GM08714 (cell line): ENCODE data around the gene FLOT1.
A peak's percentile ranks its signal among the peaks of the same experiment; 100 is the strongest.

Experiments used
- H3K4me3 ChIP-seq: fragments of 200-500 bp; sonication (Bioruptor generic); 2 replicates; pipeline ENCODE4 v1.5.1; 2014; ENCODE audit warnings: mild to moderate bottlenecking, low read length, inconsistent platforms
- ZNF274 ChIP-seq: IDR thresholded peaks from 2 replicates; pipeline ENCODE4 v1.6.1; 2012; ENCODE audit warnings: mild to moderate bottlenecking, low read depth, low read length

The FLOT1 gene

DNA sequence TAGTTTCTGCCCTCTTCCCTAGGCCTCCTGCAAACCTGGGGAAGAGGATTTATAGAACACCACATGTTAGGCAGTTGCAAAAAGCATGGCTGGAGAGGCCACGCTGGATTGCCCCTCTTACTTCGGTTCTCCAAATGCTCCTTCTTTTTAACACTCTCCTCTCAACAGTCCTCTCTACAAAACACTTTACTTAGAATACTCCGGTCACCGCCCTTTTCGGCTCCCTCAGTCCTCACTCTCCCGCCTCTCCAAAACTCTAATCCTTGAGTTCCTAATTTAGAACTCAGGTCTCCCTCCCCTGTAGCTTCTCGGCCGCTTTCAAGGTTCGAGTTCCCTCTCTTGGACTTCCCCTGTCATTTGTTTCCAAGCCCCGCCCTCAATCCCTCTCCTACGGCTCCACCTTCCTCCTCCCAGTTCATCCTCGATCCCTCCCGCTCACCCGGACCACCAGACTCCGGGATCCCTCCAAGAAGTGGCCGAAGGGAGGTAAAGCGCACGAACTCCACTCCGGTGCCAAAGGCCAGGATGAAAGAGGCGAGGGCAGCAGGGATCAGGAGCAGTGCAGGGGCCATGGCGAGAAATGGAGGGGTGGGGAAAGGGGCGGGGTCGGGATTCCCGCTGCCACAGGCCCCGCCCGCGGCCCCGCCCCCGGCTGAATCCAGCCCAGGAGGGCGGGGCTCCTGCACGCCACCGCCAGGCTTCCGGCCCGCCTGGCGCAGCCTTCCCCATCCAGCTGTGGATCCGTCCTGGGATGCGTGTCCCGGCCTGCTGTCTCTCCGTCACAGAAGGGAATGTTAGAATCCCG, 51.9 kb downstream of the FLOT1 start, which contains the start of gene NRM:
NRM (minus strand) TSS at position 582 of the 805 bp plus-strand sequence; CDS start at position 572, 10 bp downstream.
- peak within 1 kb of the TSS; percentile 94 for H3K4me3 ChIP-seq
- TF ChIP-seq ZNF274 = no peak

DNA sequence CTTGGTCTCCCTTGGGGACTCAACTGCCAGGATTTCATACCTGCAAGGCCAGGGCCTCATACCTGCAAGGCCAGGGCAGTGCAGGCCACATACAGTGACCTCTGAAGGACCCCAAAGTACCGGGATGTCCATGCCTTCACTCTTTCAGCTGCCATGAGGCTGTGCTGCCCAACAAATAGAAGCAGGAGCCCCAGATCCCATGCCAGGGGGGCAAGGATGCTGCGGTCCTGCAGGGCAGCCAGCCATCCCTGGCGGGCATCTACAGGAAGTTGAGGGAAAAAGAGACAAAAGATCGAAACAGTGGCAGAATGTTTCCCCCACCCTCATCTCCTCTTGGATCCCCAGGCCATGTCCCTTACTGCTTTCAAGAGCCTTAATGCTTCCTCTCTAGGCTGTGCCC, 52.5 kb downstream of the FLOT1 start:
- peak overlapping the region; percentile 94 for H3K4me3 ChIP-seq
- no peak for TF ChIP-seq ZNF274

DNA sequence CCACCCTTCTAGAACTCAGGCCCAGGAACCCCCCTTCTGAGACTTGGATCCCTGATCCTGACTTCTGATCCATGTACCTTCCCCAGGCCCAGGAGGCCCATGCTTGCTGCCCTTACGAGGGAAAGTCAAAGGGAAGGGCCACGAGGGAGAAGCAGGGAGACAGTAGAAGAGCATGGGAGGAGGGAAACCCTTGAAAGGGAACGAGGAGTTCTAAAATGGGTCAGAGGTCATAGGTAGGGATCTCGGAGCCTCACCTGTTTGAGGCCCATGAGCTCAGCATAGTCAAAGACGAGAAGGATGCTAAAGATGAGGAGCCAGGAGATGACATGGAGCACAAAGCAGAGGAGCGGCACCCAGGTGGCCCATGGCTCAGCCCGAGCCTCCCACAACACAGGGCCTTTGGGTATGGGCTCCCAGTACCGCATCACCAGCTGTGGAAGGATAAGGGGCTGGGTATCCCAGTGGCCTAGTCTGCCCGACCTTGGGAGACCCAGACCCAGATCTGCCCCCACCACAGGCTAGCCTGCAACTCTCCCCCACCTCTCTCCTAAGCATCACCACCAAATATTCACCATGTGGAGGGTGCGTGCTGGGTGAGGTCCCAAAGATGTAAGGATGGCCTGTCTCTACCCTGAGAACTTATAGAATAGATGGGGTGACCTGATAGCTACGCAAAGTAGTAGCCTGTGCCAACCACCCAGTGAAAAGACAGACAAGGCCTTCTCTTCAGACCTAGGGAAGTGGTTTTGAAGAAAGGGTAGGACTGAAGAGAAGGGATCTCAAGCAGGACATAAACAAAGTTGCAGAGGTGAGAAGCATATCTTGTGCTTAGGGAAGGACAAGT, 53.2 kb downstream of the FLOT1 start:
- no peak for TF ChIP-seq ZNF274
- H3K4me3 ChIP-seq = peak overlapping the region; percentile 94; the same call in 1 of the 2 replicates

DNA sequence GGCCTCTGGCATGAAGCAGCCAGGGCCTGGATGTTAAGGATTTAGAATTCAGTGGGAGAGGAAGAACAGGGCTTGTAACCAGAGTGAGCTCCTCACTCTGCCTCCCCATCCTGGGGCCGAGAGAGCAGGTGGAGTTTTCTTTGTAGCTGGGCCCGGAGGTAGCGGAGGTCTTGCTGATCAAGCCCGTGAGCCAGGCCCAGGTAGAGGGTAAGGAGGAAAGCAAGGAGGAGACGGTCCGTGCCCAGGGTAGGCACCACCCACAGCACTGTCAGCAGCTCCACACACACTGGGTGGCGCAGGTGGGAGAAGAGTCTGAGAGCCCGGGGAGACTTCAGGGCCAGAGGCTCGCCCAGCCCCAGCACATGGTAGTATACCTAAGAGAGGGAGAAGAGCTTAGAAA, 53.9 kb downstream of the FLOT1 start:
- H3K4me3 ChIP-seq = peak overlapping the region; percentile 94; the same call in 1 of the 2 replicates
- TF ChIP-seq ZNF274 = no peak

DNA sequence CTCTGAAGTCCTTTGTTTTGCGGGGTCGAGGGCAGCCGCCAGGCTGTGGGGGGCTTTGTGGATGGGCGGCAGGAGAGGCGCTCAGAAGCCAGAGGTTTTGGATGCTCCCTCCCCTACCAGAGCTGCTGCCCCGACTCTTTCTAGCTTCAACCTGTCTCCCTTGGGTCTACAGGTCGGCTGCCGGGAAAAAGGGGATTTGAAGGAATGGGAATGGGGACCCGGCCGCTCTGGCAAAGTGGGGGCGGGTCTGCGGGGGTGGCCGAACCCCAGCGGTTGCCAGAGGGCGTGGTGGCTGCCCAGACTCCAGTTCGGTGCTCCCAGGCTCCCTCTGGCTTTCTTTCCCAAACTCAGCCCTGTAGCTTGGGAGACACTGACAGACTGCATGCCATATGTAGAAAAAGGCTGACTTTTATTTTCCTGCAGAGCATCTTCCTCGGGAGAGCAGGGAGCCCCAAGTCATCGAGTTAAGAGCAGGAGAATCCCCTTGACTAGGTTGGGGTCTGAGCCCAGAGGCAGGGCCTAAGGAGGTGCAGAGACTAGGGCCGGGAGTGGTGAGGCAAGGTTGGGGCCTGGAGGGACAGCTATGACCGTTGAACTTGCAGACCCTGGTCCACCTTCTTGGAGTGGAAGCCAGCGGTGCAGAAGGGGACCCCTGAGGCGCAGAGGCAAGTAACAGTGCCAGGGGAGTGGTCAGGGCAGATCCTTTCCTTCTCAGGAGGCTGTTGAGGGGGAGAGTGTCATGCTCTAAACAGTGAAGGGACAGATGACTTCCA, 54.6 kb downstream of the FLOT1 start:
- TF ChIP-seq ZNF274 = no peak
- H3K4me3 ChIP-seq = peak overlapping the region; percentile 94

DNA sequence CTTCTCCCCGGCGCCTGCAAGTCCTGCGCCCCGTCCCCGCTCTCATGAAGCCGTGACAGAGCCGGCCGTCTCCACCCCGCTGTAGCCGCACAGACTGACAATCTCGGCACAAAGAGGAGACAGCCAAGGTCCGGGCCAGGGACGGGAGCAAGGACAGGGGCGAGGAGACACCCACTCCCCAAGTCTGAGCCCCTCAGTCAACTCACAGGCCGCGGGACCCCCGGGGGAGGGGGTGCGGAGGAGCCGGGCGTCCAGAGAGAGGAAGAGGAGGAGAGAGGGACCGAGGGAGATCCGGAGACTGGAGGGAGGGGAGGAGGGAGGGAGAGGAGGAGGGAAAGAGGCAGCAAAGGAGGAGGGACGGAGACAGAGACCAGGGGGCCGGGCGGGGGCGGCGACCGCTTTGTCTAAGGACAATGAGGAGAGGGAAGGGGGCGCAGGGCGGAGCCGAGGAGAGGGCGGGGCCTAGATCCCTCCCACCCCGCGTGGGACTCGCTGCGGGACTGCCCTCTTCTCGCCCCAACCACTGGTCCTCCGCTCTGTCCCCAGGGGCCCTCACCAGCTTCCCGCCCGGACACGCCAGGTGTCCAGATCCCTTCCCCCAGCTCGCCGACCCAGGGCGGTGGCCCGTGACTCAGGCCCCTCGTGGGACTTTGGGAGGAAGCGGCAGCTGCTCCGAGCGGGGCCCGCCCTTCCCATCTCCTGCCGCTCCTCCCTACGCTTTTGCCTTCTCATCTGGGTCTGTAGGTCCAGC, 55.4 kb downstream of the FLOT1 start:
- no peak for TF ChIP-seq ZNF274
- peak overlapping the region; percentile 94 for H3K4me3 ChIP-seq

DNA sequence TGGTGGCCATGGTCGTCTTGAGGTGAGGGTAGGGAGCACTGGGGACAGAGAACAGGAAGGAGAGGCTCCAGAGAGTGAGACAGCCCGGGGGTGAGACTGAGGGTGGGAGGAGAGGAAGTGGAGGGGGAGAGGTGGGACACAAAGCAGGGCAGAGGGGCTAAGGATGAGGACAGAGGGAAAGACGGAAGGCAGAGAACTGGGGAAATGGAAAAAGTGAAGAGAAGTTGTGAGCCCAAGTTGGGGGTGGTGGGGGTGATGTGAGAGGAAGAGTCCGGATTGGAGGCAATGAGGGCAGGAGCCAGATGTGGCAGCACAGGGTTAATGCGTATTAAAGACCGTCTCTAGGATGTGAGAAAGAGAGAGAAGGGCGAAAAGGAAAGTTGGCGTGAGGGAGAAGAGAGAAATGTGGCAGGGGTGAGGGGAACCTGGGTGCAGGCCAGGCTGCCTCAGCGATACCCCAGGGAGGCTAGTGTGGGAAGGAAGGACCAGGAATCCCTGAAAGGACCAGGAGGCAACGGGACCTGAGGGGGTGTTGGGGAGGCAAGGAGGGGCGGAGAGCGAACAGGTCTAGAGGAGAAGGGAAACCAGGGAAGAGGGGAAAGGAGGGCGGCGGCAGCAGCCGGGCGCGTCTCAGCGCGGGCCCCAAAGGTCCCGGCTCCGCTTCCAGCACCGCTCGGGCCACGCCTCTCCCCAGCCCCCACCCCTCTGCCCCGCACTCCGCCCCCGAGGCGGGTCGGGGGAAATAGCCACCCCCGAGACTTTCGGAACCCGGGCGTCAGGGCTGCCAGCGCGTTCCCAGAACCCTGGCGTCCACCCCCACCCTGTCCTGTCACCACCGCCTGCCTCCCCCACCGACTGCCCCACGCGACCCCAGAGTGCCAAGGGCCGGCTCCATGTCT, 56.2 kb downstream of the FLOT1 start, which contains the start of gene PPP1R18:
PPP1R18 (minus strand) TSS at position 637 of the 899 bp plus-strand sequence; CDS start at position 10, 627 bp downstream.
- TF ChIP-seq ZNF274 = no peak
- H3K4me3 ChIP-seq = peak within 1 kb of the TSS; percentile 94

DNA sequence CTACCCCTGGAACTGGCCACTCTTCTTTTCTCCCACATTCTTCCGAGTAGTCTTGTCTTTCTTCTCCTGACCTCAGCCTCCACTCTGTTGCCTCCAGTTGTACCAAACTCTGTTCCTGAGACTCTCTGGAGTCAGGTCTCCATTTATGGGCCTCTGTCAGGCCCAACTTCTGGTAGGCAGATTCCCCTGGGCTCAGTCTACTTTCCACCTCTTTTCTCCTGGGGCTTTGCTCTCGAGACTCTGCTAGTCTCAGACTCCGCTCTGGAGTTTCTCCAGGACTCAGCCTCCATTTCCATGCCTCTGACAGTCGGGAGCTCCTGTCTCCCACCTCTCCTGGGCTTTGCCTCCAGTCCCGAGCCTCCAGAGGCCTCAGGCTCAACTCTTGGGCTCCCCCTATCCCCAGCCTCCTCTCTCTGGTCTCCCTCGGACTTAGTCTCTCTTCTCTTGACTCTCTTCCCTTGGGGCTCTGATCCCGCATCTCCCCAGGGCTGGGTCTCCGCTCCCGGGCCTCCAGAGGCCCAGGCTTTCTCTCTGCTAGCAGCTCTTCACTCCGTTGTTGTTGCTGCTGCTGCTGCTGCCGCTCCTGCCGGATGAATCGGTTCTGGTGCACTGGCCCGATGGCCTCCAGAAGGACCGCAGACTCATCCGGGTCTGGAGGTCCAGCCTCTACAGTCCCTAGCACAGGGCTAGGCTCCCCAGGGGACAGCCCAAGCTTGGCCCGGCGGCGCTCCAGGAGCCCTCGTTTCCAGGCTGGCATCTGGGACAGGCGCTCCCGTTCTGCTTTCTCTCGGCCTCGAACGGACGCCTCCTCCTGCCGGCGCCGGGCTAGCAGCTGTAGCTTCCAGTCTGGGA, 57.1 kb downstream of the FLOT1 start:
- TF ChIP-seq ZNF274 = no peak
- peak overlapping the region; percentile 94 for H3K4me3 ChIP-seq

DNA sequence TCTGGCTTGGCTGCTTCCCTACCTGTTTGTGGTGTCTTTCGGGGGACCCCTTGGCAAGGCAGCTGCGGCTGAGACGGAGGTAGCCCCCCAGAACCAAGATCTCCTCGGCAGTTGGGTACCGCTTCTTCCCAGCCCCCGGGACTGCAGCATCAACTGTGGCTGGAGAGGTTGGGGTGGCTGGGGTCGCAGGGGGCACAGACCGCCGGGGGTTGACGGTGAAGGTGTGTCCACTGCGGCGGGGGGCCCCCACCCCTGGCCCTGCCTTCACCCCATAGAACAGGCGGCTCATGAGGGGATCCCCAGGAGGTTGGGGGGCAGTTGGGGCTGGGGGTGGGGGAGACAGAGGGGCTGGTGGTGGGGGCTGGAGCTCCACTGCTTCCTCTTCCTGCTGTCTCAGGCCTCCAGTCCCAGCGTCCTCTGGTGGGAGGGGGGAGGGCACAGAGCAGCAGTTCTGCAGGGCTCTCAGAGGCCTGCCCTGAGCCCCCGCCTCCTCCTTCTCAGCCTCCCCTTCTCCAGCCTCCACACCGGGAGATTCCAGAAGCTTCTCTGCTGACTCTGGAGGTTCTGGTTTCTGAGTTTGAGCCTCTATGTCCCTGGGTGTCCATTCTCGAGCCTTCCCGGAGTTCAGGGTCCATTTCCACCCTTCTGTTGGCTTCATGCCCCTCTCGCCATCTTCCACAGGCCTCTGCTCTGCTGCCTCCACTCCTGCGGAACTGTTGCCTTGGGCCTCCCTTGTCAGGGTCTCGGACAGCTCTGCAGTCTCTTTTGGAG, 57.9 kb downstream of the FLOT1 start:
- TF ChIP-seq ZNF274 = no peak
- H3K4me3 ChIP-seq = peak overlapping the region; percentile 94

DNA sequence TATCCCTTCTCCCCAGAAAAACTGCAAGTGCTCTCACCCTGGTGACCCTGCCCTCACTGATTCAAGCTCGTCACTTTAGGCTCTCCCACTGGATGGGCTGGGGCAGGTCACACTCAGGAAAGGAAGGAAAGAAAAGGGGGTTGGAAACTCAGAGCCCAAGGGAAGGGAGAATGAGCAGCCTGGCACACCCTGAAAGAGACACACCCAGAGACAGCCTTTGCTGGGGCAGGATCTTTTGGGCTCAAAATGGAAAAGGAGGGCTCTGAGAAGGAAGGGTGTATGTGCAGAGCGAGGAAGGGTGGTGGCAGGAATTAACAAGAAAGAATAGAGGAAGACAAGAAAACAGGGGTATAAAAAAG, 58.5 kb downstream of the FLOT1 start:
- no peak for TF ChIP-seq ZNF274
- H3K4me3 ChIP-seq = peak overlapping the region; percentile 94
